ENCODE data around the gene PRKN. TPM values are rescaled to one million over a fixed set of nuclear protein-coding genes. Genes with fewer than 3 reads are reported as not detected.

Gene PRKN
- total and polyA plus RNA-seq, 9 of the 15 experiments (the other 6 are each of a cell fraction or from before 2014, with no cell fraction given) = 0.03 to 0.96 (median 0.15) TPM; not detected in 2

DNA sequence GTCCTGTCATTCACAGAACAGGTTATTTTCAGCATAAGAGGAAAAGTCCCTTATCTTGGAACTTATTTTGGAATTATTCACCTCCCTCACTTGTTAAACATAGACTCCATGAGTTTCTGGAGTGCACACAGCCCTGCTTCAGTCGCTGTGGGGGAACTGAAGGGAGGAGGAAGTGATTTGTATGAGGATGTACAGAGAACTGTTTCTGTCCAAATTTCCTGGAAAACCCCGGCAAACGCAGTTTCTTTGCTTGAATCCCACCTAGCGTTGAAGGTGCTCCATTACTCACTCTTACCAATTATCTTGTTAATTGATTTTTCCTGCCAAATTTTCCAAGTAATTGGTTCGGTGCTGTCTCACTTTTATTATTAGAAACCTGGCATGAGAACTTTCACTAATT lies 1375.7 kb downstream of the PRKN start (continued):
- TF ChIP-seq, protein P1, sequence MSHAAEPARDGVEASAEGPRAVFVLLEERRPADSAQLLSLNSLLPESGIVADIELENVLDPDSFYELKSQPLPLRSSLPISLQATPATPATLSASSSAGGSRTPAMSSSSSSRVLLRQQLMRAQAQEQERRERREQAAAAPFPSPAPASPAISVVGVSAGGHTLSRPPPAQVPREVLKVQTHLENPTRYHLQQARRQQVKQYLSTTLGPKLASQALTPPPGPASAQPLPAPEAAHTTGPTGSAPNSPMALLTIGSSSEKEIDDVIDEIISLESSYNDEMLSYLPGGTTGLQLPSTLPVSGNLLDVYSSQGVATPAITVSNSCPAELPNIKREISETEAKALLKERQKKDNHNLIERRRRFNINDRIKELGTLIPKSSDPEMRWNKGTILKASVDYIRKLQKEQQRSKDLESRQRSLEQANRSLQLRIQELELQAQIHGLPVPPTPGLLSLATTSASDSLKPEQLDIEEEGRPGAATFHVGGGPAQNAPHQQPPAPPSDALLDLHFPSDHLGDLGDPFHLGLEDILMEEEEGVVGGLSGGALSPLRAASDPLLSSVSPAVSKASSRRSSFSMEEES (CRISPR knock-in tag; IDR thresholded peaks at IDR 0.05) = no peak
- peak; percentile 76 for TF ChIP-seq STAT5A (IDR thresholded peaks at IDR 0.05; ENCODE audit: borderline replicate concordance, low read length)
- TF ChIP-seq MEIS2 (IDR thresholded peaks at IDR 0.05; ENCODE audit: partially characterized antibody) = peak; percentile 19

- H3K79me2 ChIP-seq (ENCODE audit: control insufficient read depth, insufficient read depth, low read length) = no peaks in the 10 kb centered on the region
- H3K27me3 ChIP-seq (ENCODE audit: control insufficient read depth in 2 of 2, insufficient read depth in 2 of 2, low read length in 2 of 2) = no peaks in the 10 kb centered on the region
- H4K20me1 ChIP-seq (replicated peaks; ENCODE audit: control insufficient read depth, insufficient read depth, low read length) = no peaks in the 10 kb centered on the region
- FAIRE-seq (no peak), DNase-seq (ENCODE audit: extremely low read depth in 1 of 4, low spot score in 3 of 4) (no peak), ATAC-seq (no peak)
- intact Hi-C loops (cut with micrococcal nuclease) = loop anchor here (5.0 kb wide), 4 partner anchors 78 to 358 kb away; partner anchors contain the start of genes AGPAT4 and MAP3K4
- no peak overlapping the region for H3K4me2 ChIP-seq (ENCODE audit: insufficient read depth, low read length)
- H3K4me1 ChIP-seq (replicated peaks in 1 of 2; ENCODE audit: control insufficient read depth in 2 of 2, insufficient read depth in 2 of 2, low read length in 2 of 2) = peaks cover 2 to 5% of the 10 kb centered on the region in 2 experiments; a peak in 3 of 5 replicates
- no peaks in the 10 kb centered on the region for H3K36me3 ChIP-seq (ENCODE audit: control insufficient read depth, insufficient read depth, low read length)
- H3K9me1 ChIP-seq (ENCODE audit: control insufficient read depth, insufficient read depth, low read length) = no peaks in the 10 kb centered on the region
- H3K4me3 ChIP-seq = no peak overlapping the region
- no peak overlapping the region for H3K27ac ChIP-seq (ENCODE audit: extremely low read depth, low read depth, low read length)
- no peaks in the 10 kb centered on the region for H3K9me3 ChIP-seq (replicated peaks; ENCODE audit: control insufficient read depth, insufficient read depth, low read depth, low read length)
- 93% methylated on average over 19 of the region's 19 CpGs for WGBS (ENCODE audit: insufficient coverage, low coverage, missing lambda C conversion rate)
- ChIA-PET POLR2A (no interaction called here), CTCF (ENCODE audit: low intra/inter-chr PET ratio) (no interaction called here)
- TF ChIP-seq ZFP36 (IDR thresholded peaks at IDR 0.05; ENCODE audit: low read depth, low read length, partially characterized antibody) = no peak
- TF ChIP-seq RBFOX2 (IDR thresholded peaks at IDR 0.05; ENCODE audit: low read depth, low read length) = no peak
- no peak for TF ChIP-seq ZBTB17 (CRISPR knock-in tag; IDR thresholded peaks at IDR 0.05)
- no peak for TF ChIP-seq ZNF347 (CRISPR knock-in tag; IDR thresholded peaks at IDR 0.05; ENCODE audit: low read depth)
- TF ChIP-seq ZNF239 (CRISPR knock-in tag; IDR thresholded peaks at IDR 0.05) = no peak
- TF ChIP-seq HNRNPUL1 (IDR thresholded peaks at IDR 0.05; ENCODE audit: low read length) = no peak
- no peak for TF ChIP-seq ZNF644 (tag; IDR thresholded peaks at IDR 0.05; ENCODE audit: low read depth)
- no peak for TF ChIP-seq MTA1 (IDR thresholded peaks at IDR 0.05; ENCODE audit: borderline replicate concordance)
- TF ChIP-seq HNRNPLL (IDR thresholded peaks at IDR 0.05; ENCODE audit: low read depth, low read length, poor library complexity, severe bottlenecking) = no peak
- no peak for TF ChIP-seq RBM25 (IDR thresholded peaks at IDR 0.05; ENCODE audit: low read depth, low read length, severe bottlenecking)
- no peak for TF ChIP-seq SAFB (IDR thresholded peaks at IDR 0.05; ENCODE audit: borderline replicate concordance, low read depth, low read length)
- TF ChIP-seq, protein P2, sequence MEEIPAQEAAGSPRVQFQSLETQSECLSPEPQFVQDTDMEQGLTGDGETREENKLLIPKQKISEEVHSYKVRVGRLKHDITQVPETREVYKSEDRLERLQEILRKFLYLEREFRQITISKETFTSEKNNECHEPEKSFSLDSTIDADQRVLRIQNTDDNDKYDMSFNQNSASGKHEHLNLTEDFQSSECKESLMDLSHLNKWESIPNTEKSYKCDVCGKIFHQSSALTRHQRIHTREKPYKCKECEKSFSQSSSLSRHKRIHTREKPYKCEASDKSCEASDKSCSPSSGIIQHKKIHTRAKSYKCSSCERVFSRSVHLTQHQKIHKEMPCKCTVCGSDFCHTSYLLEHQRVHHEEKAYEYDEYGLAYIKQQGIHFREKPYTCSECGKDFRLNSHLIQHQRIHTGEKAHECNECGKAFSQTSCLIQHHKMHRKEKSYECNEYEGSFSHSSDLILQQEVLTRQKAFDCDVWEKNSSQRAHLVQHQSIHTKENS (CRISPR knock-in tag; IDR thresholded peaks at IDR 0.05) = no peak
- TF ChIP-seq ZC3H11A (IDR thresholded peaks at IDR 0.05; ENCODE audit: low read depth, low read length) = no peak
- TF ChIP-seq GATA2 (CRISPR knock-in tag; IDR thresholded peaks at IDR 0.05) = no peak
- TF ChIP-seq NFYB (IDR thresholded peaks at IDR 0.05; ENCODE audit: extremely low read depth, insufficient read length) = no peak
- no peak for TF ChIP-seq PRMT5 (CRISPR knock-in tag; IDR thresholded peaks at IDR 0.05)
- no peak for TF ChIP-seq ZNF551 (CRISPR knock-in tag; IDR thresholded peaks at IDR 0.05)
- TF ChIP-seq SRSF1 (IDR thresholded peaks at IDR 0.05; ENCODE audit: low read depth, low read length) = no peak
- TF ChIP-seq ZNF696 (CRISPR knock-in tag; conservative IDR thresholded peaks at IDR 0.05) = no peak
- TF ChIP-seq ZKSCAN3 (CRISPR knock-in tag; IDR thresholded peaks at IDR 0.05) = no peak
- no TSS peak for BruUV-seq (replicated peaks)
- H2AFZ ChIP-seq (ENCODE audit: low read depth, low read length) = no peak overlapping the region; the same call in 1 of the 2 replicates
- H3K9ac ChIP-seq (ENCODE audit: insufficient read depth in 1 of 2, low read depth in 2 of 2, low read length in 2 of 2) = no peak overlapping the region
- in situ Hi-C loops (cut with MboI) = no loop called here
Measured at GRCh38 chr6:161349886-161350285, 1377.7 kb downstream of the PRKN start.
